GM21515 (cell line): ENCODE measurements around the gene TMEM203.

Experiments used
- ATAC-seq: cut with Tn5 transposase; IDR thresholded peaks from one replicate; pipeline ENCODE4 v1.9.1; 2021; ENCODE audit not compliant: unreplicated experiment

The TMEM203 gene

DNA sequence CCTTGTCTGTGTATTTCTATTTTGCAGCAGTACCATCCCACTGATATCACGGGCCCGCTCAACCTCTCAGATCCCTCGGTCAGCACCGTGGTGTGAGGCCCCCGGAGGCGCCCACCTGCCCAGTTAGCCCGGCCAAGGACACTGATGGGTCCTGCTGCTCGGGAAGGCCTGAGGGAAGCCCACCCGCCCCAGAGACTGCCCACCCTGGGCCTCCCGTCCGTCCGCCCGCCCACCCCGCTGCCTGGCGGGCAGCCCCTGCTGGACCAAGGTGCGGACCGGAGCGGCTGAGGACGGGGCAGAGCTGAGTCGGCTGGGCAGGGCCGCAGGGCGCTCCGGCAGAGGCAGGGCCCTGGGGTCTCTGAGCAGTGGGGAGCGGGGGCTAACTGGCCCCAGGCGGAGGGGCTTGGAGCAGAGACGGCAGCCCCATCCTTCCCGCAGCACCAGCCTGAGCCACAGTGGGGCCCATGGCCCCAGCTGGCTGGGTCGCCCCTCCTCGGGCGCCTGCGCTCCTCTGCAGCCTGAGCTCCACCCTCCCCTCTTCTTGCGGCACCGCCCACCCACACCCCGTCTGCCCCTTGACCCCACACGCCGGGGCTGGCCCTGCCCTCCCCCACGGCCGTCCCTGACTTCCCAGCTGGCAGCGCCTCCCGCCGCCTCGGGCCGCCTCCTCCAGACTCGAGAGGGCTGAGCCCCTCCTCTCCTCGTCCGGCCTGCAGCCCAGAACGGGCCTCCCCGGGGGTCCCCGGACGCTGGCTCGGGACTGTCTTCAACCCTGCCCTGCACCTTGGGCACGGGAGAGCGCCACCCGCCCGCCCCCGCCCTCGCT, 37.5 kb downstream of the TMEM203 start:
- no peak for ATAC-seq

DNA sequence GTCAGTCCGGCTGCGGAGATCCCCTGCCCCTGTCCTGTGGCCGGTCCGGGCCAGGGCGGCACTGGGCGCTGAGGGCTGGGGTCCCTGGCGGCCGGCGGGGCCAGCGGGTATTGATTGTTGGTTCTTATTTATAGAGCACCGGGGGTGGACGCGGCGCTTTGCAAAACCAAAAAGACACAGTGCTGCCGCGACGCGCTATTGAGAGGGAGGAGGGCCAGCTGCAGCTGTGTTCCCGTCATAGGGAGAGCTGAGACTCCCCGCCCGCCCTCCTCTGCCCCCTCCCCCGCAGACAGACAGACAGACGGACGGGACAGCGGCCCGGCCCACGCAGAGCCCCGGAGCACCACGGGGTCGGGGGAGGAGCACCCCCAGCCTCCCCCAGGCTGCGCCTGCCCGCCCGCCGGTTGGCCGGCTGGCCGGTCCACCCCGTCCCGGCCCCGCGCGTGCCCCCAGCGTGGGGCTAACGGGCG, 38.1 kb downstream of the TMEM203 start:
- no peak for ATAC-seq

DNA sequence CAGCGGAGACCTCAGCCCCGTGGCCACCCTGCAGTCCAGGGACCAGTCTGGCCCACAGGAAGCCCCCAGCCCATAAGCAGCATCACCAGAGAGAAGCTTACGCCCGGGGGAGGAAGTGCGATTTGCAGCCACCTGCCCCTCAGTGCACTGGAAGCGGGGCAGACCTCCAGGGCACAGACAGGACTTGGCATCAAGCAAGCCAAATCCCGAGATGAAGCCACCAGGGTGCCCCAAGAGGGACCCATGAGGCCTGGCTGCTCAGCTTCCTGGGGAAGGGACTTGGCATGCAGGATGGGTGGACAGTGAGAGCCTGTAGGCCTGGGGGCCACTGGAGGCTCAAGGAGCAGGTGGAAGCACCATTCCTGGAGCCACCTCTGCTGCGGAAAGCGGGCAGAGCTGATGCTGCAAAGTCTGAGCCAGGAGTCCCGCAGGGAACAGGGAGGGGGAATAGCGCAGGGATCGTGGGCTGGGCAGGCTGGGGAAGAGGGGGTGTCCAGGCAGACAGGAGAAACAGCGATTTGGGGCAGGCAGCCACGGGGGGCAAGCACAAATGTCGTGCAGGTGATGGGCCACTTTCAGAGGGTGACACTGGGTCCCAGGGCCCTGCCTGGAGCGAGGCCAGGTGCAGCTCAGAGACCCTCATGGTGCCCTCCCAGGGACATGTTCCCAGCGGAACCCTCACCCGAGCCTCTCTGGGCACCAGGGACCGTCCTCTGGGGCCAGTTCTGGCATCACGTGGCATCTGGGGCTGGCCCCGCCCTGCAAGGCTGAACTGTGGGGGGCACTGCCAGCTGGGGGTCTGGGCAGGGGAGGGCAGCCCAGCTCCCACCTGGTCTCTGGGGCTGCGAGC, 38.8 kb downstream of the TMEM203 start:
- no peak for ATAC-seq

DNA sequence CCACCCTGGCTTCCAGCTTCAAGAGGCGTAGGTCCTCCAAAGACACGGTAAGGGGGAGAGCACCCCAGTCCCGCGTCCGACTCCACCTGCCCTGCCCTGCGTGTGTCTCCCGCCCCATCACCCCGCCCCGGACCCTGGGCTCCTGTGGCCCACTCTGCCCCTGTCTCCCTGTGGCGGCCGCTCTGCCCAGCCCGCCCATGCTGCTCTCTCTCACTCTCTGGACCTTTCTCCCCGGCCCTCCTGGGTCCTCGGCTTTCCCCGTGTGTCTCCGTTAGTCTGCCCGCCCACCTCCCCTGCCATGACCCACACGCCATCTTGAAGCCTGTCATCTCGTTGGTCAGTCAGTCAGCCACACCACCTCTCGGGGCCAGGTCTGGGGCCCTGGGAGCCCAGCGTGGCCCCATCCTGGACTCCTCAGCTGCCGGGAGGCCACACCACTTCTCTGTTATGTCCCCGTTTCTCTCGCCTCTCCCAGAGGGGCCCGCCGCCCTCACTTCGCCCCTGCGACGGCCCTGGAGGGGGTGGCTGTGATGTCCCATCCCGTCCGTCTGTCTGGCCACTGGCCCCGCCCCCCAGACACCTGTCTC, 40.1 kb downstream of the TMEM203 start:
- ATAC-seq: no peak

DNA sequence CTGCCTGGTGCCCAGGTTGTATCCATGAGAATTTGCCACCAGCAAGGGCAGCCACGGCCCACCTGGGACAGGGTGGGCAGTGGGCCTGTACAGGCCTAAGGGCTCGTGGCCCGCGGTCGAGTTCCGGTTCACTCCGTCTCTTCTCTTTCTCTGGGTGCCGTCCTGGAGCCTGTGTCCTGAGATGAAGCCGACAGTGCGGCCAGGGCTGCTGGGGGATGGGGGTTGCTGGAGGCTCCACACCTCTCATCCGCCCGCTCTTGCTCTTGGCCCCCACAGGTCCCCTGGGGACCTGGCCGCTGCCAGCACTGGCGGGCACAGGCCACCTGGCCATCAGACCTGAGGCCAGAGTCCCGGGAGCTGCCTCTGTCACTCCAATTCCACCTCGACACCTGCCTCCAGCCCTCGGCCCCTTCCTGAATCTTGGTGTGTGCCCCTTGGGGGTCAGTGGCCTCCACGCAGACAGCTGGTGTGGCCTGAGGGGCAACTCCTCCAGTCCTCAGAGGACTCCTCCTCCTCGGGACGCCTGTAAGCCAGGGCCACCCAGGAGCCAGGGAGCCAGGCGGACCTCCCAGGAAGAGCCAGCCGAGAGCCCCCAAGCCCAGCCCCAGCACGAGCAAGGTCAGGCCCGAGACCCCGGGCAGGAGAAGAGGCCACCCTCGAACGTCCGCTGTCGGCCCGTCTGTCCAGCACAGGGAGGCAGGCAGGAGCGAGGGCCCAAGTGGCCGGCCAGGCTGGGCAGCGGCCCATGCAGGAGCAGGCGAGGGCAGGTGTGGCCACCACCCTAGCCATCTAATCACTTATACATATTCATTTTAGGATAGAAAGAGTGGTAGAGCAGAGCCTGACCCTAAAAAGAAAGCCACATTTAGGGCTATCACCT, 40.8 kb downstream of the TMEM203 start:
- no peak for ATAC-seq

DNA sequence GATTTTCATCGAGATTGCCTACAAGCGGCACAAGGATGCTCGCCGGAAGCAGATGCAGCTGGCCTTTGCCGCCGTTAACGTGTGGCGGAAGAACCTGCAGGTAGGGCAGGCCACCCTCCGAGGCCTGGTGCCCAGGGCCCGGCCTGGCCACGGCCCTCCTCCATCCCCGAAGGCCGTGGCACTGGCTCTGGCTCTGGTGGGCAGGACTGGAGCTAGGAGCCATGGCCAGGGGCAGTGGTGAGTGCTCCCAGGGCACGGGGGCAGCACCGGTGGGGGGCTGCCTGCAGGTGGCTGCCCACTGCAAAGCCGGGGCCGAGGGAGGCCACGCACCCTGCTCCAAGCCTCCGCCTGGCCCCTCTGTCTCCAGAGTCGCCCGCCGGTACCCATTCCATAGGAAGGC, 41.6 kb downstream of the TMEM203 start:
- no peak for ATAC-seq

DNA sequence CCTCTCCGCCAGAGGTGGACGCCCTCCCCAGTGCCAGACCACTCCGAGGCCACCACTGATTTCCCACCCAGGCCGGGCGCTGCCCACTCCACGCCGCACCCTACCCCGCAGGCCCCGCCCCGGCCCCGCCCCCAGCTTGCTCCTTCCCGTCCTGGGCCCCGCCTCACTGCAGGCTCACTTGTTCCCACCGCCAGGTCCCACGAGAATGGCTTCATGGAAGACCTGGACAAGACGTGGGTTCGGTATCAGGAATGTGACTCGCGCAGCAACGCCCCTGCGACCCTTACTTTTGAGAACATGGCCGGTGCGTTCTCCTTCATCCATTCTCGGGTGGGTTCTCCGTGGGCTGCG, 42.1 kb downstream of the TMEM203 start:
- ATAC-seq: no peak

DNA sequence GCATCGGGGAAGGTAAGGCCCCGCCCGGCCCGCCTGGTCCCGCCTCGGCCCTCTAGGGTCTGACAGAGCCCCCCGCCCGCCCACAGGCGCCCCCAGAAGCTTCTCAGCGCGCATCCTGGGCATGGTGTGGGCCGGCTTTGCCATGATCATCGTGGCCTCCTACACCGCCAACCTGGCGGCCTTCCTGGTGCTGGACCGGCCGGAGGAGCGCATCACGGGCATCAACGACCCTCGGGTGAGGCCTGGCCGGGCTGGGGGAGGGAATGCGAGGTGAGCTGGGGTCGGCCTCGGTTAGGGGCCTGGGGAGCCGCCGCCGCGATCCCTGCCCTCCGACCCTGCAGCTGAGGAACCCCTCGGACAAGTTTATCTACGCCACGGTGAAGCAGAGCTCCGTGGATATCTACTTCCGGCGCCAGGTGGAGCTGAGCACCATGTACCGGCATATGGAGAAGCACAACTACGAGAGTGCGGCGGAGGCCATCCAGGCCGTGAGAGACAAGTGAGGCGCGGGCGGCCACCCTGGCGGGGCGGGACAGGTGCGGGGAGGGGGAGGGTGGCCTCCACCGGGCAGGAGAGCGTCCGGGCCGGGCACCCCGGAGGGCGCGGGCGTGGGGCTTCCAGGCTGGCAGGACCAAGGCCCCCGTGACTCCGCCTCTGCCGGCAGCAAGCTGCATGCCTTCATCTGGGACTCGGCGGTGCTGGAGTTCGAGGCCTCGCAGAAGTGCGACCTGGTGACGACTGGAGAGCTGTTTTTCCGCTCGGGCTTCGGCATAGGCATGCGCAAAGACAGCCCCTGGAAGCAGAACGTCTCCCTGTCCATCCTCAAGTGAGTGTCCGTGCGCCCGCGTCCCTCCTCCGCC, 42.7 kb downstream of the TMEM203 start:
- no peak for ATAC-seq

DNA sequence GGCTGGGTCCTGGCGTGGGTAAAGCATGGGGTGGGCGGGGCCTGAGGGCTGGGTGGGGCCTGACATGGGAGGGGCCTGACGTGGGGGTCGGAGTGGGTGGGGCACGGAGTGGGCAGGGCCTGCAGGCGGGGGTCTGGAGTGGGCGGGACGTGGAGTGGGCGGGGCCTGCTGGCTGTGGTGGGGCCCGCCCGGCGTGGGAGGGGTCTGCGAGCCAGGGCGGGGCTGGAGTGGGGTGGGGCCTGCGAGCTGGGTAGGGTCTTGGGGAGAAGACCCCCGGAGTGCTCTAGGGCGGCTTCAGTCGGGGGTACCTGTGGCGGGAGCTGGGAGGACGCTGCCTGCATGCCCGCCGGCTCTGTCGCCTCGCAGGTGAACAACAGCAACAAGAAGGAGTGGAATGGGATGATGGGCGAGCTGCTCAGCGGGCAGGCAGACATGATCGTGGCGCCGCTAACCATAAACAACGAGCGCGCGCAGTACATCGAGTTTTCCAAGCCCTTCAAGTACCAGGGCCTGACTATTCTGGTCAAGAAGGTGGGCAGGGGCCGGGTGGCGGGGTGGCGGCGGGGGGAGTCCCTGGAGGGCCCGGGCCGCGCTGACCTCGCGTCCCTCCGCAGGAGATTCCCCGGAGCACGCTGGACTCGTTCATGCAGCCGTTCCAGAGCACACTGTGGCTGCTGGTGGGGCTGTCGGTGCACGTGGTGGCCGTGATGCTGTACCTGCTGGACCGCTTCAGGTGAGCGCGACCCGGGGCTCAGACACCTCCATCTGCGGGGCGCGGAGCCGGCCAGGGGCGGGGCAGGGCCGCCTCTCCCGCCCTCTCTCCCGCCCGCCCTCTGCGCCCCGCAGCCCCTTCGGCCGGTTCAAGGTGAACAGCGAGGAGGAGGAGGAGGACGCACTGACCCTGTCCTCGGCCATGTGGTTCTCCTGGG, 43.6 kb downstream of the TMEM203 start:
- ATAC-seq: no peak

DNA sequence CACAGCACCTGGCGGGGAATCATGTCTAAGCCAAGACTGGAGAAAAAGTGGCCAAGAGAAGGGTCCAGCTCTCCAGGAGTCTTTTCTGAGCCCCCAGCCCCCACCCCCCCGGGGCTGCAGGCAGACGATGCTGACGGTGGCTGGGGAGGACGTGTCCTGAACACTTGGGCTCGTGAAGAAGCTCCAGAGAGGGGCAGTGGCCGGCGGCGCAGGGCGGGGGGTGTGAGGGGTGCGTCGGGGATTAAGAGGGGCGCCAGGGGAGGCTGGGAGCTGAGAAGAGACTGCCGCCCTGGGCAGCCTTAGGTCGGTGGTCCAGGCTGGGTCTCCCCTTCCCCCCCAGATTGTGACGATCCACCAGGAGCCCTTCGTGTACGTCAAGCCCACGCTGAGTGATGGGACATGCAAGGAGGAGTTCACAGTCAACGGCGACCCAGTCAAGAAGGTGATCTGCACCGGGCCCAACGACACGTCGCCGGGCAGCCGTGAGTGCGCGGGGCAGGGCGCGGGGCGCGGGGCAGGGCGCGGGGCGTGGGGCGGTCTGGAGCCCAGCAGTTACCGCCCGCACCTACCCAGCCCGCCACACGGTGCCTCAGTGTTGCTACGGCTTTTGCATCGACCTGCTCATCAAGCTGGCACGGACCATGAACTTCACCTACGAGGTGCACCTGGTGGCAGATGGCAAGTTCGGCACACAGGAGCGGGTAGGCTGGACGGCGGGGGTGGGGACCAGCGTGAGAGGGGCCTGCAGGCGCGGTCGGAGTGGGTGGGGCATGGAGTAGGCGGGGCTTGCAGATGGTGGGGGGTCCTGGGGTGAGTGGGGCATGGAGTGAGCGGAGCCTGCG, 44.5 kb downstream of the TMEM203 start:
- no peak for ATAC-seq

DNA sequence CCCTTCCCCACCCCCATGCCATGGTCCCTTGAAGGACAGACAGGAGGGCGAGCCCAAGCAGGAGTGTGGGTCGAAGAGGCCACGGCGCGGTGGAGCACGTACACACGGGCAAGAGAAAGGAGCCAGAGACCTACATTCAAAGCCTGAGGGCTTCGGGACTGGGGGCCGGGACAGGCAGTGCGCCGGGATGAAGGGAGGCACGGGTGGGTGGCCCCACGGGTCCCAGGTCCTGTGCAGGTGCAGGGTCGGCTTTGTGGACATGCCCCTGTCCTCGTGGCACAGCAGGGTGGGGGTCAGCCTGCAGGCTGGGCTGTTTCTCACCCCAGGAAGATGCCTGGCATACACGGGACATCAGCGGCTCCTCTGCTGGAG, 45.4 kb downstream of the TMEM203 start:
- ATAC-seq: no peak

DNA sequence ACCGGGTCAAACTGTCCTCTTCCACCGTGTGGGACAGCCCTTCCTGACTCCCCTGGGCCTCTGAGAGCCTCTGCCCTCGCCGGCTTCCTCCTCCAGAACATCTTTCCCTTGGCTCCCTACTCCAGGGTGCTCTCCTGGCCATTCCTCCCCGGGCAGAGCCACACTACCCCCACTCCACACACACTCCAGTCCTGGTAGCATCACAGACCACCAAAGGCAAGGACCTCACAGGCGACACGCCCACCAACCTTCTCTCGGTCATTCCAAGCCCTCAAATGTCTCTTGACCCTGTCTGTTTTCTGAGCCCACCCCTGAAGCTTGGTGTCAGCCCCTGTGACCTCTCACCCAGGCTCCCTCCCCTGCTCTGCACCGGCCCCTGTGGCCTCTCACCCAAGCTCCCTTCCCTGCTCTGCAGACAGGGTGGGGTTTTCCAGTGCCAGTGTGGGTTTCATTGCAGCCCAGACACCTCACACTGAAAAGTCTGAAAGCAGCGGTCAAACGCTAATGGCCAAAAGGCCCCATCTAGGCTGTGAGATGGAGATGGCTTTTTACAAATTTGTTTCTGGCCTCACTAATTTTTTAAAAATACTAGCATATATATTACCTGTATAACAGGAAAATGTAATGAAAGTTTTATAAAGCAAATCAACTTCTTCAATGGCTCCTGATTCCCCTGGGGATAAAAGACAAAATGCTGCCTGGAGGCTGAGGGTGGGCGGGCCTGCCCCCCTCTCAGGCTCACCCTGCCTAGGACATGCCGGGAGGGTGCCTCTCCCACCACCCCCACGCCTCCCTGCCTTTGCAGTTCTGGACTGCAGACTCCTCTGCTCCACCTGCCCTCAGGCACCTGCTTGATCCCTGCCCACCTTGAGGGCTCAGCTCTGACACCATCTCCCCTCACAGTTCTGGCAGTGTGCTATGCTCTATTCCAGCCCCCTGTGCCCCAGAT, 46.1 kb downstream of the TMEM203 start:
- no peak for ATAC-seq

DNA sequence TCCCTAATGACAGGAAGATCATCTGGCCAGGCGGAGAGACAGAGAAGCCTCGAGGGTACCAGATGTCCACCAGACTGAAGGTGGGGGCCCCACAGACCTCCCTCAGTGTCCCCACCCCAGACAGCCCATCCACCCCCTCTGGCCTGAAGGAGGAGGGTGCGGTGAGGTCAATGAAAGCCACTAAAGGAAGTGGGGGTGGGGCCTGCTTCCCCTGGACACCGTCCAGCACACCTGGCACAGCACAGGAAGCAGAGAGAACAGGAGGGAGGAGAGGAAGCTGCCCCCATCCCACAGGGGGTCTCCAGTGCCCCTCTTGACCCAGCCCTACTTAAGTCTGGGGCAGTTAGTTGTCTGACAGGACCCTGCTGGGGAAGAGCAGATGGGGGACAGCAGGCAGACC, 46.8 kb downstream of the TMEM203 start:
- ATAC-seq: no peak

DNA sequence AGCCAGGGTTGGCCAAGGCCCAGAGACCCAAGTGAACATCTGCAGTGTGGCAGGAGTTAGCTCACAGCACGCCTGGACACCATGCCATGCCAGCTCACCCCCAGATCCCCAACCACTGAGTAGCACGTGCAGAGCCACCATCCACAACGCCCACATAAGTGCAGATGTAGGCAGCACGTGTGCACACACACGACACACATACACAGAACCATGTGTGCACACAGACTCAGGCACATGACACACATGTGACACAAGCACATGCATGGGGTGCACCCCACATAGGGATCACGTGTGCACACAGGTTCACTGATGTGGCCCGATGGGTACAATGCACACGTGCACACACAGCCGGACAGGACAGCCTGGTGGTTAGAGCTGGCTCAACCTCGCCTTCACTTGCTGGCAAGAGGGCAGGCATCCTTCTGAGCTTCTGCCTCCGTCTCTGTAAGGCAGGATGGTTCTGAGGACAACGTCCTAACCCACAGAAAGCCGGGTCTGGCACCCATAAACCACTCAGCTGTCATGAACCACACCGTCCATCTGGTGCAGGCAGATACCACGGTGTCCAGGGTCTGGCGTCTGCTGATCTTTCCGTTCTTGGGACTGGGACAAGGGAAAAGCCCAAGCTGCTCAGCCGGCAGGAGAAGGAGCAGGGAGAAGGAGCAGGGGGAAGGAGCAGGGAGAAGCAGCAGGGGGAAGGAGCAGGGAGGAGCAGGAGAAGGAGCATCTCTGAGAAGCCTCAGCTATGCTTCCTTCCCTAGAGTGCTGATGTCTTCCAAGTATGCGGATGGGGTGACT, 47.6 kb downstream of the TMEM203 start:
- no peak for ATAC-seq

DNA sequence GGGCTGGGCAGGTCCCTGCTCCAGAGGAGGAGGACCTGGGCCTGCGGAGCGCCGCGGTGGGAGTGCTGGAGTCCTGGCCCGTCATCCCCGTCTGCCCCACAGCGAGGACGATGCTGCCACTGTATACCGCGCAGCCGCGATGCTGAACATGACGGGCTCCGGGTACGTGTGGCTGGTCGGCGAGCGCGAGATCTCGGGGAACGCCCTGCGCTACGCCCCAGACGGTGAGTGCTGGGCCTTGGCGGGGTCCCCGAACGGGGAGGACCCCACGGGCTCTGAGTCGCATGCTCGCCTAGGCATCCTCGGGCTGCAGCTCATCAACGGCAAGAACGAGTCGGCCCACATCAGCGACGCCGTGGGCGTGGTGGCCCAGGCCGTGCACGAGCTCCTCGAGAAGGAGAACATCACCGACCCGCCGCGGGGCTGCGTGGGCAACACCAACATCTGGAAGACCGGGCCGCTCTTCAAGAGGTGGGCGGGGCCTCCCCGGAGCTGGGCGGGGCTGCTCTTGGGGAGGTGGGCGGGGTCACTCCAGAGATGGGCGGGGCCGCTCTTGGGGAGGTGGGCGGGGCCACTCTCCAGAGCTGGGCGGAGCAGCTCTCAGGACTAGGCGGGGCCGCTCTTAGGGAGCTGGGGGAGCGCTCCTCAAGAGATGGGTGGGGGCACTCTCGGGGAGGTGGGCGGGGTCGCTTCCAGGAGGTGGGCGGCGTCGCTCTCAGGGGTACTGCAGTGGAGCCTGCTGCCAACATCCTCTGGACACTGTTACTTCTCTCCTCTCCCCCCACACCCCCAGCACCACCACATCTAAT, 48.7 kb downstream of the TMEM203 start:
- no peak for ATAC-seq
